ENCODE results near the gene TMPRSS2. TPM values are rescaled to one million over a fixed set of nuclear protein-coding genes. Genes with fewer than 3 reads are reported as not detected.

Gene TMPRSS2
- total and polyA plus RNA-seq, 11 donors: 0.04 TPM; not detected in 10

GRCh38 chr21:41478319-41479177 lies 29.4 kb downstream of the TMPRSS2 start:
- intact Hi-C loops (cut with DNase I): no loop called here
- TF ChIP-seq CTCF (IDR thresholded peaks at IDR 0.05) (no peak), POLR2A (IDR thresholded peaks at IDR 0.05) (no peak)
- Histone ChIP-seq H3K4me1 (no peaks in the 10 kb centered on the region), H3K4me3 (no peak overlapping the region), H3K27me3 (peaks cover 0 to 22% (median 1%) of the 10 kb centered on the region in 9 donors), H3K9me3 (no peaks in the 10 kb centered on the region), H3K36me3 (no peaks in the 10 kb centered on the region), H3K27ac (no peak overlapping the region)
- 72 to 80% (median 75%) methylated on average over 10 to 11 of the region's 11 CpGs for WGBS, 4 donors
- DNase-seq (no peak), ATAC-seq (no peak)

- ATAC-seq: no peak
- intact Hi-C loops (cut with DNase I): no loop called here
- TF ChIP-seq CTCF (IDR thresholded peaks at IDR 0.05) (no peak), POLR2A (IDR thresholded peaks at IDR 0.05) (no peak)
- no peak for DNase-seq
- no peak overlapping the region for H3K4me3 ChIP-seq
- H3K27ac ChIP-seq: no peak overlapping the region
- WGBS, 4 donors: 28 to 31% (median 30%) methylated on average over 12 to 15 of the region's 15 CpGs
- H3K4me1 ChIP-seq: no peaks in the 10 kb centered on the region
- no peaks in the 10 kb centered on the region for H3K36me3 ChIP-seq
- peaks cover 0 to 30% (median 8%) of the 10 kb centered on the region in 9 donors for H3K27me3 ChIP-seq
- H3K9me3 ChIP-seq: no peaks in the 10 kb centered on the region
Observed at GRCh38 chr21:41477641-41478318, 30.2 kb downstream of the TMPRSS2 start.

GRCh38 chr21:41475714-41476420 lies 32.1 kb downstream of the TMPRSS2 start:
- ATAC-seq (no peak), DNase-seq (no peak)
- peaks cover 2 to 49% (median 14%) of the 10 kb centered on the region in 9 donors for H3K27me3 ChIP-seq
- WGBS, 4 donors: 76 to 82% (median 78%) methylated on average over 14 to 15 of the region's 15 CpGs
- no peaks in the 10 kb centered on the region for H3K4me1 ChIP-seq
- H3K36me3 ChIP-seq: no peaks in the 10 kb centered on the region
- no peaks in the 10 kb centered on the region for H3K9me3 ChIP-seq
- H3K4me3 ChIP-seq: no peak overlapping the region
- TF ChIP-seq CTCF (IDR thresholded peaks at IDR 0.05): no peak
- no peak for TF ChIP-seq POLR2A (IDR thresholded peaks at IDR 0.05)
- H3K27ac ChIP-seq: no peak overlapping the region
- intact Hi-C loops (cut with DNase I): no loop called here

Measured in heart left ventricle (tissue), 16 donors.